HS-5 (cell line): Measurements from ENCODE around the gene PLEKHG2.

ENCODE experiments used
- DNase-seq: peaks from one replicate; pipeline ENCODE4 v3.0.0-alpha.2; 2012; ENCODE audit warnings: low read depth

The PLEKHG2 gene

DNA sequence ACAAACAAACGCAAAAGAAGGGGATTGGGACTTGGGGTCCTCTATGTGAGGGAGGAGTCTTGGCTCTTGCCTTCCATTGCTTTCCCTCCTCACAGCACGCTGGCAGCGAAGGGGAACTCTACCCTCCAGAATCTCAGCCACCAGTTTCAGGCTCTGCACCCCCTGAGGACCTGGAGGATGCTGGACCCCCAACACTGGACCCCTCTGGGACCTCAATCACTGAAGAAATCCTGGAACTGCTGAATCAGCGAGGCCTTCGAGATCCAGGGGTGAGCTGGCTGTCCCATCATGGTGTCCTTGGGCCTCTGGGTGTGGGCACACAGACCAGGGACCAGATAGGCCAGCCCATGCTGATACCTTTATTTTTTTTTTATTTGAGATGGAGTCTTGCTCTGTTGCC lies 9.6 kb downstream of the PLEKHG2 start:
- DNase-seq, result no peak

DNA sequence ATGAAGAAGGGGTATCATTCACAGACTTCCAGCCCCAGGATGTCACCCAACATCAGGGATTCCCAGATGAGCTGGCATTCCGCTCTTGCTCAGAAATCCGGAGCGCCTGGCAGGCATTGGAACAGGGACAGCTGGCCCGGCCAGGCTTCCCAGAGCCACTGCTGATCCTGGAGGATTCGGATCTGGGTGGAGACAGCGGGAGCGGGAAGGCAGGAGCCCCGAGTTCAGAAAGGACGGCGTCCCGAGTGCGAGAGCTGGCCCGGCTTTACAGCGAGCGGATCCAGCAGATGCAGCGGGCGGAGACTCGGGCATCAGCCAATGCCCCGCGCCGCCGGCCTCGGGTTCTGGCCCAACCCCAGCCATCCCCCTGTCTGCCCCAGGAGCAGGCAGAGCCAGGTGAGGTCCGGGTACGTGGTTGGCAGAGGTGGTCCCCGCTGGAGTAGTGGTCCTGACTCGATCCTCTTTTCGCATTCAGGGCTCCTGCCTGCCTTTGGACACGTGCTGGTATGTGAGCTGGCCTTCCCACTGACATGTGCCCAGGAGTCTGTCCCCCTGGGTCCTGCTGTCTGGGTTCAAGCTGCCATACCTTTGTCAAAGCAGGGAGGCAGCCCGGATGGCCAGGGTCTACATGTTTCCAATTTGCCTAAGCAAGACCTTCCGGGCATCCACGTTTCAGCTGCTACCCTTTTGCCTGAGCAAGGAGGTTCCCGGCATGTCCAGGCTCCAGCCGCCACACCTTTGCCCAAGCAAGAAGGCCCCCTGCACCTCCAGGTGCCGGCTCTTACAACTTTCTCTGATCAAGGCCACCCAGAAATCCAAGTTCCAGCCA lies 11.0 kb downstream of the PLEKHG2 start:
- no peak for DNase-seq

DNA sequence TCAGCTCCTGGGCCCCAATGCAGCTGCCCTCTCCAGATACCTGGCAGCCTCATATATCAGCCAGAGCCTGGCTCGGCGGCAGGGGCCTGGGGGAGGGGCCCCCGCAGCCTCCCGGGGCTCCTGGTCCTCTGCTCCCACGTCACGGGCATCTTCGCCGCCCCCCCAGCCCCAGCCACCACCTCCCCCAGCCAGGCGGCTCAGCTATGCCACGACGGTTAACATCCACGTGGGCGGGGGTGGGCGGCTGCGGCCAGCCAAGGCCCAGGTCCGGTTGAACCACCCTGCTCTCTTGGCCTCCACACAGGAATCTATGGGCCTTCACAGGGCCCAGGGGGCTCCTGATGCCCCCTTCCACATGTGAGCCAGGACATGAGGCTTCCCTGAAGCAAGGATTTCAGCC lies 12.5 kb downstream of the PLEKHG2 start:
- DNase-seq, result no peak

DNA sequence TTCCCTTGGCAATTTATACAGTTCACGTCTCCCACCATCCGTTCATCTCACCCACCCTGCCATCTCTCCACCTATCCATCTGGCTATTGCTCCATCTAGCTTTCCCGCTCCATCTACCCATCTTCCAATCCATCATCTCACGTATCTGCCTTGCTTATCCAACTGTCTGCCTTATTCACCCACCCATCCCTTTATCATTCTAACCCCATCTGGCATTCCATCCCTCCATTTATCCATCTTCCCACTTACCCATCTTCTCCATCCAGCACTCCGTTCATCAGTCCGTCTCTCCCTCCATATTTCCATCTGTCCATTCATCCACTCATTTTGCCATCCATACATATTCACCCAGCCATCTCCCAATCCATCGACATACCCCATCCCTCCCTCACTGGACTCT lies 13.3 kb downstream of the PLEKHG2 start:
- DNase-seq, result no peak

DNA sequence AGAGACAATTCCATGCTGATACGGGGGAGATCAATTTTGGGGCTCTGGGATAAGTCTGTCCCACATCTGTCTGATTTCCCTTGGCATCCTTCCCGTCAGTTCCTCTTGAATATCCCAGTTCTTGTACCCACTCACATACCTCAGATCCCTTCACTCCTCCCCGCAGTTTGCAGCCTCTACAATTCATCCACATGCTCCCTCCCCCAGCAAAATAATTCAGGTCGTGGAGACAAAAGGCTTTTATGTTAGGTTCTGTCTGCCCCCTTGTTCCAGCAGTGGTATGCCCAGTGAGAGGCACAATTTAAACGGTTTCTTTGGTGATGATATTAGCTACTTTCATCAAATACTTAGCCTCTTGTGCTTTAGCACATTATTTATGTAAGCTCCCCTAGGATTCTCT lies 13.7 kb downstream of the PLEKHG2 start:
- no peak for DNase-seq

DNA sequence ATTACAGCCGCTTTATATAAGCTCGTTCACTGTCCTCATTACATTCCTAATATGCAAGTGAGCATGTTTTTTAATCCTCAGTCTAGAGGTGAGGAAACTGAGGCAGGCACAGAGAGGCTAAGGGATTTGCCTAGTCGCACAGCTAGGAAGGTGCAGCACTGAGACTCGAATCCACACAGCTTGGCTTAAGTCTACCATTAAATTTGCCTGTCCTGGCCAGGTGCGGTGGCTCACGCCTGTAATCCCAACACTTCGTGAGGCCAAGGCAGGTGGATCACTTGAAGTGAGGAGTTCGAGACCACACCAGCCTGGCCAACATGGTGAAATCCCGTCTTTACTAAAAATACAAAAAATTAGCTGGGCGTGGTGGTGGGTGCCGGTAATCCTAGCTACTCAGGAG lies 15.2 kb downstream of the PLEKHG2 start:
- no peak for DNase-seq

DNA sequence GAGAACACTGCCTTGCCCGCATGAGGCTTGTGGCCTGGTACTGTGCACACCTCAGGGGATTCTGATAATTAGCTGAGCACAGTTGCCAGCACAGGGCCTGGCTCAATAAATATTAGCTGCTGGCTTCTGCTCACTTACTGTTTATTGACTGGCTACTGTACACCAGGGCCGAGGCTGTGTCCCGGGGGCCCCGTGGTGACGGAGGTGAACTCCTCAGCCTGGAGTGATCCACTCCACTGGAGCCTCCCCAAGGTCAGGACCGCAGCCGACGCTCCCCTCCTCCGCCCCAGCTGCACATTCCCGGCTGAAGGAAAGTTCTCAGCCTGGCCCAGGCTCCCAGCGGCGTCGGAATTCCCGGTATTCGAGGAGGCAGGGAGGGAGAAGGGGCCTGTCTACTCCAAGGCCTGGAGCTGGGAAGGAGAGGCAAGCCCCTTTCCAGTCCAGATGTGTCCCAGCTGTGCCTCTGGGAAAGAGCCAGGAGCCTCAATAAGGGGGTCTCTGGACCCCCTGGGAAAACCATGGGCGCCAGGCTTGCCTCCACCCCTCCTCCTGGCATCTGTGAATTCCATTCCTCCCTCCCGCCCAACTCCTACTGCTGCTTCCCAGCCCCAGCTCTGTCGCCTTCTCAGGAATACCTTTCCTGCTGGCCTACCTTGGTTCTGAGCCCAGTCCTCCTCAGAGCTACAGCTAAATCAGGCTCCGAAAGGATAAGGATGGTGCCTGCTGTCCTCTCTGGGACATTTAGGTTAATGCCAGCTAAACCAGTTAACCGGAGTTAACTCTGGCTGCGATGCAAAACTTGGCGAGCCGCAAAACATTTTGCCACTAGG lies 16.0 kb downstream of the PLEKHG2 start:
- DNase-seq, result no peak

DNA sequence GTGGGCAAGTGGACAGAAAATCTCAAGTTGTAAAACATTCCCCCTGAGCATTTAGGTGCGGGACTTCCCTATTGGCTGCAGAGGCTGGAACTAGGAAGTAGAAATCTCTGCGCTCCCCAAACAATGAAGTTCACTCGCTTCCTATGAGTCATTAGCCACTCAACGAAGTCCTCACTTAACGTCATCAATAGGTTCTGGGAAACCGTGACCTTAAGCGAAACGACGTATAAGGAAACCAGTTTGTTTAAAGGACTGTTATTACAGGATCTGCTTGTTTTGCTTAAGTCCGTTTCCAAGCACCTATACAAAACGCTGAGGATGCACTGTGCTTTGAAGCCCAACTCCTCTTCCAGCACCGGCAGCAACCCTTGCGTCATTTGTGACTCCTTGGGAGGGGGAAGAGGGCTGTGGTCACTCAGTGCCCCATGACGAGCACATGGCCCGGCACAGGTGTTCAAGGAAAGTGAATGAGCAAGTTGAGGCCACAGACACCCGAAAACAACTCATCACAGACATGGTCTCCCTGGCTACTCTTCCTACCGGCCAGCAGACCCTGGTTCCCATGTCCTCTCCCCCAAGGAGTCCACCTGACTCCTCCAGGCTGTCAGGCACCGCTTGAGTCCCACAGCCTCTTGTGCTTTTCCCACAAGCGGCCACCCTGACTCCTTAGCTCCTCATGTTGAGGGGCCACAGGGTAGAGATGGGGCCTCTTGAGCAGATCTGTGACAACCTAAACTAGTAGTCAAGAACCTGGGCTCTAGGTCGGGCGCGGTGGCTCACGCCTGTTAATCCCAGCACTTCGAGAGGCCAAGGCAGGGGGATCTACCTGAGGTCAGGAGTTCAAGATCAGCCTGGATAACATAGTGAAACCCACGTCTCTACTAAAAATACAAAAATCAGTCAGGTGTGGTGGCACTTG lies 18.5 kb downstream of the PLEKHG2 start:
- DNase-seq, result no peak

DNA sequence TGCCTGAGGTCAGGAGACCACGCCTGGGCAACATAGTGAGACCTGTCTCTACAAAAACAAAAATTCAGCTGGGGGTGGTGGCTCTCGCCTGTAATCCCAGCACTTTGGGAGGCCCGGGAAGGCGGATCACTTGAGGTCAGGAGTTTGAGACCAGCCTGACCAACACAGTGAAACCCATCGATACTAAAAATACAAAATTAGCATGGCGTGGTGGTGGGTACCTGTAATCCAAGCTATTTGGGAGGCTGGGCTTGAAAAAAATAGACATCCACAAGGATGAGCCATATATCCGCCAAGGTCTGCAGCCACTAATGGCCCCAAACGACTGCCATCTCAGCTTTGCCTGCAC lies 20.2 kb downstream of the PLEKHG2 start:
- no peak for DNase-seq

DNA sequence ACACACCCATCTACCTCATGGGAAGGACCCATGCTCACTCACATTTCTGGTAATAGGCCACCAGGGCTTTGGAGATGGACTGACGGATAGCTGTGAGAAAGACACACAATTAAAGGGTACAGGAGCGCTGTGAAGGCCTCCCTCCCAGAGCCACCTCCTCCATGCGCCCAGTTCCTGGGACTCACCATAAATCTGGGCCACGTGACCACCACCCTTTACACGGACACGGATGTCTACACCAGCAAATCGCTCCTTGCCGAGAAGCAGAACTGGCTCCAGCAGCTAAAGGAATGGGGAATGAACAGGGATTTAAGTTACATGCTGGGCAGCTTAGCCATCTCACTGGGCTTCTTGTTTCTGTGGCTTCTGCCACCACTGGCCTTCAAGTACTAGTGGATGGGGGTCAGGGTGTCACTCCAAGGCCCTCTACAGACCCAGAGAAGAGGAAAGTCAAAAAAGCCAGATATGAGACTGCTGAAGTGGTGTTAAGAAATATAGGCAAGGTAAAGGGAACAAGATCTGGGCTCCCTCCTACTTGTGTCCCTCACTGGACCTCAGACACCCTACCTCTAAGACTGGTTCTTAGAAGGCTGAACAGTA lies 21.1 kb downstream of the PLEKHG2 start:
- DNase-seq, result no peak

DNA sequence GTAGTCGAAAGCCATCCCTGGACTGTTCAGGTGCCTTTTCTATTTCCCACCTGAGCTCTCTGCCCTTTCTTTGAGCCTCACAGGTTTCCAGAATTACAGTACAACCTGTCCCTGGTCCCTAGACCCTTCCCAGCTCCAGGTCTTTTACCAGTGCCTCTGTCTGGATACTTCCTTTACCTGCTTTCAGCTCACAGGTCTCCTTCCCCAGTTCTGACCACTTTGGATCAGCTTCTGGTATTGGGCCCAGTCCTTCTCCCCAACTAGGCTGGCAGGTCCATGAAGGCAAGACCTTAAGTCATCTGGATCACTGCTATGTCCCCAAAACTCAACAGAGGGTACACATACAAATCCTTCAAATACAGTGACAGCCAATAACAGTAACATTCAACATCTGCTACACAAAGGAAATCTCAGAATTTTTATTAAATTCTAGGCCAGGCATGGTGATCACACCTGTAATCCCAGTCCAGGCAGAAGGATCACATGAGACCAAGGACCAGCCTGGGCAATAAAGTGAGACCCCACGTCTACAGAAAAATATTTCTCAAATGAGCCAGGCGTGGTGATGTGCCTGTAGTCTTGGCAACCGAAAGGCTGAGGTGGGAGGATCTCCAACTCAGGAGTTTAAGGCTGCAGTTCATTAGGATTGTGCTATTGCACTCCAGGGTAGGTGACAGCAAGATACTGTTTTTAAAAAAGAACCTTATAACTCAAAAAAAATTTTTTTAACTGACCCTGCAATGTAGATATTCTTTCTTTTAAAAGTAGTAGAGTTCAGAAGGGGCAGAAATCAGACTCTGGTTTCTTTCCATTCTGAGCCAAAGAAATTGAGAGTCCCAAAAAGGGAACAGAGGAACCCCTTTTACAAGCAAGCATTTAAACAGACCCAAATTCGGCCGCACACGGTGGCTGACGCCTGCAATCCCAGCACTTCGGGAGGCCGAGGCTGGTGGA lies 21.9 kb downstream of the PLEKHG2 start:
- DNase-seq, result no peak

DNA sequence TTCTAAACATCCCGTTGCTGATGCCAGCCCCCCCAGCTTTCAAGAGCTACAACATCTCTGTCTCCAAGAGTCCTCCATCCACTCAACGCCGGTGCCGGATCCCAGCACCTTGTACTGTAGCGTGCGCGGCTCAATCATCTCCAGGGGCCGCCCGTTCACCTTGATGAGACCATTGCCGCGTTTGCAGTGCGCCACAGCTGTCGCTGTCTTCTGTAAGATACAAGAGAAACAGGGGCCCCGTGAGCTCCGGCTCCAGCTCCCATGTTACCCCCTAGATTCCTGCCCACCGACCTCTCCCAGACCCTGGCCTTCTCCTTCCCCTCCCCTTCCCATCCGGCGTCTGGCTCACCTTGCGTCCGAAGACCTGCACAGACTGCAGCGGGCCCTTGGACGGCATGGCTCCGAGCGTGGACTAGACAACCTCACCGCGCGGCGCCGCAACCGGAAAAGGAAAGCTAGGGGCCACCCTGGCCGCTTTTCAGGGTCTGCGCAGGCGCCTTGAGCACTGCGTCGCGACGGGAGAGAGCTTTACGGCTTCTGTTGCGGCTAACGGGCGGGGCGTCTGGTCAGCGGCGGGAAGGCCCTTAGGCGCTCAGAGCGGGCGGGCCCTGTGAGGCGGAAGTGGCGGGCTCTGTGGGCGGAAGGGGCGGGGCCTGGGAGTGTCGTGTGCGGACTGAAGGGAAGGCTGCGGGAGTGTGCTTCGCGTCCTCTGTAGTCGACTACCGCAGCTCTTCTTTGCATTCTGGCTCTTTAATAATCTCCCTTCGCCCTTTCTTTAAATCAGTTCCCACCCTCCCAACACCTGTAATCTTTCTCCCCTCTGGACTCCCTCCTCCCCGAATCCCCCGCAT lies 23.3 kb downstream of the PLEKHG2 start, which contains the start of gene RPS16:
Gene RPS16 (minus strand): TSS at position 451 of the 851 bp plus-strand sequence. CDS start 54 bp downstream, at position 397.
- DNase-seq, result peak; percentile 81

DNA sequence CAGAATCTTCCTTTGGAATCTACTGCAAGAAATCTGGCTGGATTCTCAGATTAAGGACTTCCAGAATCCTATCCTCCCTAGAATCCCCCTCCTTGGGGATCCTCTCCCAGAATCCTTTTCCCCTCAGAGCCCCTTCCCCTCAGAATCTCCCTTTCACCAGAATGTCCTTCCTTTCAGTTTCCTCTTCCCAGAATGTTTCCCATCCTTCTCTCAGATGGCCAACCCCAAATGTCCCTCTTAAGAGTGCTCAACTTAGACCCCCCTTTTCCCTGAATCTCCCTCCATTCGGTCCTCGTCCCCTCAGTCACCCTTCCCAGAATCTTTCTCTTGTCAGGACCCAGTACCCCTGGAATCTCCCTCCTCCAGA lies 23.9 kb downstream of the PLEKHG2 start:
- no peak for DNase-seq

DNA sequence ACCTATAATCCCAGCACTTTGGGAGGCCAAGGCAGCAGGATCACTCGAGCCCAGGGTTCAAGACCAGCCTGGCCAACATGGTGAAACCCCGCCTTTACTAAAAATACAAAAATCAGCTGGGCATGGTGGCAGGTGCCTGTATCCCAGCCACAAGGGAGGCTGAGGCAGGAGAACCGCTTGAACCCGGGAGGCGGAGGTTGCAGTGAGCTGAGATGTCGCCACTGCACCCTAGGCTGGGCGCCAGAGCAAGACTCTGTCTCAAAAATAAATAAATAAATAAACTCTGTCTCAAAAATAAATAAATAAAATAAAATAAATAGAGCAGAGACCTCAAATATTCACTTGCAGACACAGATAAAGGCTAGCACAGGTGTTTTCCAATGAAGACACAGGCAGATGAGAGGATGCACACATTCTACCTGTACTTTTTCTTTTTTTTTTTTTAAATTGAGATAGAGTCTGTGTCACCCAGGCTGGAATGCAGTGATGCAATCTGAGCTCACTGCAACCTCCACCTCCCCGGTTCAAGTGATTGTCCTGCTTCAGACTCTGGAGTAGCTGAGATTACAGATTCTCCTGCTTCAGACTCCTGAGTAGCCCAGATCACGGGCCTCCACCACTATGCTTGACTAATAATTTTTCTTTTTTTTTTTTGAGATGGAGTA lies 25.9 kb downstream of the PLEKHG2 start:
- no peak for DNase-seq

DNA sequence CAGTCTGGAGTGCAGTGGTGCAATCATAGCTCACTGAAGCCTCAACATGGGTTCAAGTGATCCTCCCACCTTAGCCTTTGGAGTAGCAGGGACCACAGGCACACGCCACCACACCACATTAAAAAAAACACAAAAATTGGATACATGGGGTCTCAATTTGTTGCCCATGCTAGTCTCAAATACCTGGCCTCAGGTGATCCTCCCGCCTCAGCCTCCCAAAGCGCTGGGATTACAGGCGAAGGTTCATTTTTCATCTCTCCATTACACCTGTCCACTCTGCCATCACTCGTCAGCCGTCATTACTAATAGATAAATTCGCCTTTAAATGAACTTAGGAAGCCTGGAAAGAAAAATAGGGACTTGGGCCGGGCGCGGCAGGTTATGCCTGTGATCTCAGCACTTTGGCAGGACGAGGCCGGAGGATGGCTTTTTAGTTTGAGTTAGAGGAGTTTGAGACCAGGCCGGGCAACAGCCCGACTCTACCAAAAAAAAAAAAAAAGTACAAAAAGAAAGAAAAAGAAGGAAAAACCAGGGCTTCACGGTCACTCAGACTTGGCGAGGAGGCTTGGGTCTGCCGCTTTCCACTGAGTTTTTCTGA lies 32.2 kb downstream of the PLEKHG2 start:
- no peak for DNase-seq

DNA sequence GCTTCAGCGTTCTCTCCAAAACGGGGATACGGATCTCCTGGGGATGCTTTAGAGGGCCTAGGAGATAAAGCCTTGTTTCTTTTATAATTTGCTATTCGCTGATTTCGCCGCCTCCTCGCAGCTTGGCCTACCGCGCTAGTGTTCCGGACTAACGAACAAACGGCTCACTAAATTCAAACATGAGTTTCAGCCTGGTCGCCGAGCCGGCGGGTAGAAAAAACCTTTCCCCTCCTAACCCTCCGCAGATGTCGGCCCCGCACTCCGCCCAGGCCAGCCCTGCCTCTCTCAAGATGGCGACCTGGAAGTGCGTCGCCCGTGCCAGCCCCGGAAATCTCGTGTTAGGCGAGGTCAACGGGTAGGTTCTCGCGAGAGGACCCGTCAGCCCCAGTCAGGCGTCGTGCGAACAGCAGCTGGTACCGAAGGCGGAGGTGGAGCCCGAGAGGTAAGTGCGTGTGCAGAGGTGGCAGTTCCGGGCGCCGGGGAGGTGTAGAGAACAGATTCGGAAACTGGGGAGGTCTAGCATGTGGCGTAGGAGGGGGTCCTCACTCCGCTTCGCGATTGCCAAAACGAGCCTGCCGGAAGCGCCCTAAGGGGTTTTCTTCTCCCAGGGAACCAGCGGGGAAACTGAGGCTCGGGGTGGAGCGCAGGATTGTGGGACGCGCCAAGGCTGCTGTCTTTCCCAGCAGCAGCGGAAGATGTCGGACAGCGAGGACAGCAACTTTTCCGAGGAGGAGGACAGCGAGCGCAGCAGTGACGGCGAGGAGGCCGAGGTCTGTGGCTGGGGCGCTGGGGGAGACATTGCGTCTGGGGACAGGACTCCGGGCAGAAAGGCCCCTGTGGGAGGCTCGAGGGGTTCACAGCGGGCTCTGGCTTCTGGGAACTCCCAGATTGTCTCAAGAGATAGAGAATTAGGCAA lies 33.0 kb downstream of the PLEKHG2 start, which contains the start of gene SUPT5H:
Gene SUPT5H (plus strand): TSS at position 387 of the 916 bp plus-strand sequence. CDS start 309 bp downstream, at position 696.
- DNase-seq, result peak; percentile 88

DNA sequence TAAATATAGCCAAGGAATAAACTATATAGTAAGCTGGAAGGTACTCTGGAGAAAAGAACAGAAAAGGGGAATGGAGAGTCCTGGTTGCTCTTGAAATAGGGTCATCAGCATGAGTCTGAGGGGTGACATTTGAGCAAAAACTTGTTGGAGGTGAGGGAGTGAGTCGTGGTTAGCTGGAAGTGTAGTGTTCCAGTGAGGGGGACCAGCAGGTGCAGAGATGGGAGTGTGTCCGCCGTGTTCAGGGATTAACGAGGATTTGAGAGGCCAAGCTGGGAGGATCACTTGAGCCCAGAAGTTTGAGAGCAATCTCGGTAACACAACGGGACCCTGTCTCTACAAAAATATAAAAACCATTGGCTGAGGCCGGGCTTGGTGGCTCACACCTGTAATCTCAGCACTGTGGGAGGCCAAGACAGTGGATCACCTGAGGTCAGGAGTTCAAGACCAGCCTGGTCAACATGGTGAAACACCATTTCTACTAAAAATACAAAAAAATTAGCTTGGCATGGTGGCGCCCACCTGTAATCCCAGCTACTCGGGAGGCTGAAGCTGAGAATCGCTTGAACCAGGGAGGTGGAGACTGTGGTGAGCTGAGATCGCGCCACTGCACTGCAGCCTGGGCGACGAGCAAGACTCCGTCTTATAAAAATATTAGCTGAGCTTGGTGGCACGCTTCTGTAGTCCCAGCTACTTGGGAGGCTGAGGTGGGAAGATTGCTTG lies 34.1 kb downstream of the PLEKHG2 start:
- no peak for DNase-seq
